ENCODE results near the gene ST3GAL6. TPM values are rescaled to one million over a fixed set of nuclear protein-coding genes. Genes with fewer than 3 reads are reported as not detected.

The ST3GAL6 gene
- total RNA-seq, 1 experiment from 2014 or later, result not detected

GRCh38 chr3:98839846-98840245 is 76.7 kb downstream of the ST3GAL6 start:
- no peak for DNase-seq (ENCODE audit: extremely low read depth, low read depth)

GRCh38 chr3:98843266-98843959 is 80.3 kb downstream of the ST3GAL6 start:
- no peak for DNase-seq (ENCODE audit: extremely low read depth, low read depth)

Small RNA genes lying within 50 kb of the gene (small RNA-seq; reads per million reads assigned to genes)
- gene RNU6-26P, result 0 to 0.23 reads per million in 2 experiments

Other genes starting within 250 kb of the ST3GAL6 start
- gene CLDND1, start 240.4 kb upstream of the ST3GAL6 start, total RNA-seq (2014; rRNA removed; shearing (Covaris generic)), result 80.0 and 104 TPM in 2 replicates
- gene GPR15, start 231.4 kb upstream of the ST3GAL6 start, total RNA-seq (2014; rRNA removed; shearing (Covaris generic)), result not detected in 2 replicates
- gene CPOX, start 169.7 kb upstream of the ST3GAL6 start, total RNA-seq (2014; rRNA removed; shearing (Covaris generic)), result 13.5 and 14.1 TPM in 2 replicates
- gene DCBLD2, start 138.4 kb downstream of the ST3GAL6 start, total RNA-seq (2014; rRNA removed; shearing (Covaris generic)), result 54.0 and 54.1 TPM in 2 replicates